SH-SY5Y (cell line): ENCODE results near the gene BRSK2.

Experiments used
- GATA2 ChIP-seq: IDR thresholded peaks from 2 replicates; pipeline ENCODE4 v1.6.1; 2011; ENCODE audit warnings: mild to moderate bottlenecking, low read depth, low read length
- GATA3 ChIP-seq: IDR thresholded peaks from 2 replicates; pipeline ENCODE4 v1.6.1; 2011; ENCODE audit warnings: low read depth, mild to moderate bottlenecking, low read length, moderate library complexity

DNA sequence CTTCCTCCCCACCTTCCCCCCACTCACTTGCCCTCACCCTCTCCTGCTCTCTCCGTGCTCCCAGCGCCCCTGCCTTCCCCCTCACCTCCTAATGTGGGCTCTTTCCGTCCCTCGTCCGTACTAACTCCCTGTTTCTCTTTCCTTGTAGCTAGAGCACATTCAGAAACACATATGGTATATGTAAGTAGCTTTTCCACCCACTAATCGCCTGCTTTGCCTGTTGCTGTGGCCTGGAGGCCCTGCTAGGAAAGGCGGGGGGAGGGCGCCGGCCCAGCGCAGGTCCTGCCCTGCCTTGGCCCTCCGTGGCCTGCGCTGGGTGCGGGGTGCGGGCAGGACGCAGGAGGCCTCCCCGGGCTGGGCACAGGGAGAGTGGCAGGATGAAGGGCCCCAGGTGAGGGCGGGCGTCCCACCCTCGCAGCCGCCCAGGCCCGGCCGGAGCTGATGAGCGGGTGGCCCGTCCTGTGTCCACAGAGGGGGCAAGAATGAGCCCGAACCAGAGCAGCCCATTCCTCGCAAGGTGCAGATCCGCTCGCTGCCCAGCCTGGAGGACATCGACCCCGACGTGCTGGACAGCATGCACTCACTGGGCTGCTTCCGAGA lies 55.2 kb downstream of the BRSK2 start:
- TF ChIP-seq GATA2 (no peak), GATA3 (no peak)
